ENCODE results near the gene DNAH12.

Gene DNAH12

GRCh38 chr3:57283334-57283733 lies 260.8 kb downstream of the DNAH12 start:
- Histone ChIP-seq H3K79me2 (ENCODE audit: insufficient read depth, low read length) (no peaks in the 10 kb centered on the region), H2AFZ (ENCODE audit: low read length) (no peak overlapping the region), H3K9me2 (replicated peaks; ENCODE audit: low read depth, low read length) (no peaks in the 10 kb centered on the region), H3K4me2 (ENCODE audit: low read depth, low read length, poor library complexity, severe bottlenecking) (no peak overlapping the region), H4K20me1 (ENCODE audit: insufficient read depth, low read length, poor library complexity, severe bottlenecking) (no peaks in the 10 kb centered on the region), H3K4me1 (ENCODE audit: insufficient read depth, low read length, poor library complexity, severe bottlenecking) (peaks cover 20% of the 10 kb centered on the region), H3K9ac (ENCODE audit: low read depth, low read length, poor library complexity, severe bottlenecking) (no peak overlapping the region), H3K9me3 (ENCODE audit: insufficient read depth, low read depth, low read length) (peaks cover 14% of the 10 kb centered on the region; the same call in 1 of the 2 replicates), H3K36me3 (ENCODE audit: insufficient read depth, low read length) (no peaks in the 10 kb centered on the region), H3K27me3 (ENCODE audit: insufficient read depth, low read length, poor library complexity, severe bottlenecking) (no peaks in the 10 kb centered on the region), H3F3A (ENCODE audit: low read depth) (0 out of 2 replicates have a peak, but pooled peaks cover 4% of the 10 kb centered on the region), H3K4me3 (ENCODE audit: low read length, poor library complexity, severe bottlenecking) (no peak overlapping the region)
- no peak for TF ChIP-seq EZH2phosphoT487 (IDR thresholded peaks at IDR 0.05; ENCODE audit: borderline replicate concordance)
- TF ChIP-seq, protein P1, sequence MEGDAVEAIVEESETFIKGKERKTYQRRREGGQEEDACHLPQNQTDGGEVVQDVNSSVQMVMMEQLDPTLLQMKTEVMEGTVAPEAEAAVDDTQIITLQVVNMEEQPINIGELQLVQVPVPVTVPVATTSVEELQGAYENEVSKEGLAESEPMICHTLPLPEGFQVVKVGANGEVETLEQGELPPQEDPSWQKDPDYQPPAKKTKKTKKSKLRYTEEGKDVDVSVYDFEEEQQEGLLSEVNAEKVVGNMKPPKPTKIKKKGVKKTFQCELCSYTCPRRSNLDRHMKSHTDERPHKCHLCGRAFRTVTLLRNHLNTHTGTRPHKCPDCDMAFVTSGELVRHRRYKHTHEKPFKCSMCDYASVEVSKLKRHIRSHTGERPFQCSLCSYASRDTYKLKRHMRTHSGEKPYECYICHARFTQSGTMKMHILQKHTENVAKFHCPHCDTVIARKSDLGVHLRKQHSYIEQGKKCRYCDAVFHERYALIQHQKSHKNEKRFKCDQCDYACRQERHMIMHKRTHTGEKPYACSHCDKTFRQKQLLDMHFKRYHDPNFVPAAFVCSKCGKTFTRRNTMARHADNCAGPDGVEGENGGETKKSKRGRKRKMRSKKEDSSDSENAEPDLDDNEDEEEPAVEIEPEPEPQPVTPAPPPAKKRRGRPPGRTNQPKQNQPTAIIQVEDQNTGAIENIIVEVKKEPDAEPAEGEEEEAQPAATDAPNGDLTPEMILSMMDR (conservative IDR thresholded peaks at IDR 0.05; ENCODE audit: low read length), result no peak

GRCh38 chr3:57281715-57282114 lies 262.4 kb downstream of the DNAH12 start:
- Histone ChIP-seq H3K9me3 (ENCODE audit: insufficient read depth, low read depth, low read length) (peaks cover 12% of the 10 kb centered on the region; the same call in 1 of the 2 replicates), H3K4me1 (ENCODE audit: insufficient read depth, low read length, poor library complexity, severe bottlenecking) (peaks cover 20% of the 10 kb centered on the region), H3K36me3 (ENCODE audit: insufficient read depth, low read length) (no peaks in the 10 kb centered on the region), H3K4me3 (ENCODE audit: low read length, poor library complexity, severe bottlenecking) (peak overlapping the region; percentile 15), H3F3A (ENCODE audit: low read depth) (0 out of 2 replicates have a peak, but pooled peaks cover 4% of the 10 kb centered on the region), H3K9me2 (replicated peaks; ENCODE audit: low read depth, low read length) (no peaks in the 10 kb centered on the region), H2AFZ (ENCODE audit: low read length) (no peak overlapping the region), H3K79me2 (ENCODE audit: insufficient read depth, low read length) (no peaks in the 10 kb centered on the region), H3K27me3 (ENCODE audit: insufficient read depth, low read length, poor library complexity, severe bottlenecking) (no peaks in the 10 kb centered on the region), H4K20me1 (ENCODE audit: insufficient read depth, low read length, poor library complexity, severe bottlenecking) (no peaks in the 10 kb centered on the region), H3K9ac (ENCODE audit: low read depth, low read length, poor library complexity, severe bottlenecking) (no peak overlapping the region), H3K4me2 (ENCODE audit: low read depth, low read length, poor library complexity, severe bottlenecking) (peak overlapping the region; percentile 47)
- TF ChIP-seq, protein P1 (conservative IDR thresholded peaks at IDR 0.05; ENCODE audit: low read length), result no peak
- no peak for TF ChIP-seq EZH2phosphoT487 (IDR thresholded peaks at IDR 0.05; ENCODE audit: borderline replicate concordance)

GRCh38 chr3:57279685-57280084 lies 264.5 kb downstream of the DNAH12 start:
- H3K27me3 ChIP-seq (ENCODE audit: insufficient read depth, low read length, poor library complexity, severe bottlenecking), result no peaks in the 10 kb centered on the region
- H3F3A ChIP-seq (ENCODE audit: low read depth), result 0 out of 2 replicates have a peak, but pooled peaks cover 4% of the 10 kb centered on the region
- H3K4me2 ChIP-seq (ENCODE audit: low read depth, low read length, poor library complexity, severe bottlenecking), result no peak overlapping the region
- H3K79me2 ChIP-seq (ENCODE audit: insufficient read depth, low read length), result no peaks in the 10 kb centered on the region
- no peak overlapping the region for H3K9ac ChIP-seq (ENCODE audit: low read depth, low read length, poor library complexity, severe bottlenecking)
- no peak overlapping the region for H3K4me3 ChIP-seq (ENCODE audit: low read length, poor library complexity, severe bottlenecking)
- no peaks in the 10 kb centered on the region for H4K20me1 ChIP-seq (ENCODE audit: insufficient read depth, low read length, poor library complexity, severe bottlenecking)
- peaks cover 20% of the 10 kb centered on the region for H3K4me1 ChIP-seq (ENCODE audit: insufficient read depth, low read length, poor library complexity, severe bottlenecking)
- H3K36me3 ChIP-seq (ENCODE audit: insufficient read depth, low read length), result peaks cover 2% of the 10 kb centered on the region; the same call in 1 of the 2 replicates
- H3K9me3 ChIP-seq (ENCODE audit: insufficient read depth, low read depth, low read length), result peaks cover 7% of the 10 kb centered on the region; the same call in 1 of the 2 replicates
- no peaks in the 10 kb centered on the region for H3K9me2 ChIP-seq (replicated peaks; ENCODE audit: low read depth, low read length)
- TF ChIP-seq, protein P1 (conservative IDR thresholded peaks at IDR 0.05; ENCODE audit: low read length), result no peak
- TF ChIP-seq EZH2phosphoT487 (IDR thresholded peaks at IDR 0.05; ENCODE audit: borderline replicate concordance), result no peak
- no peak overlapping the region for H2AFZ ChIP-seq (ENCODE audit: low read length)
